HUES48 (cell line): ENCODE results near the gene SLC24A2.

Experiments used
- H3K27ac ChIP-seq: one replicate; pipeline ENCODE4 v1.7.0; 2013; ENCODE audit warnings: low read depth, low read length, inconsistent platforms
- H3K27me3 ChIP-seq: 2 replicates; pipeline ENCODE4 v1.6.1; 2013; ENCODE audit warnings: mild to moderate bottlenecking, low read length; ENCODE audit not compliant: control insufficient read depth, insufficient read depth
- H3K36me3 ChIP-seq: 2 replicates; pipeline ENCODE4 v1.6.1; 2013; ENCODE audit warnings: low read length; ENCODE audit not compliant: control insufficient read depth, insufficient read depth
- H3K4me1 ChIP-seq: 2 replicates; pipeline ENCODE4 v1.6.1; 2013; ENCODE audit warnings: mild to moderate bottlenecking, low read length; ENCODE audit not compliant: control insufficient read depth, insufficient read depth
- H3K4me3 ChIP-seq: 2 replicates; pipeline ENCODE4 v1.5.1; 2013; ENCODE audit warnings: mild to moderate bottlenecking, low read depth, low read length
- H3K9ac ChIP-seq: 2 replicates; pipeline ENCODE4 v1.6.1; 2013; ENCODE audit warnings: mild to moderate bottlenecking, low read depth, low read length, moderate library complexity
- H3K9me3 ChIP-seq: 2 replicates; pipeline ENCODE4 v1.6.1; 2013; ENCODE audit warnings: low read length; ENCODE audit not compliant: control insufficient read depth, insufficient read depth

The SLC24A2 gene

DNA sequence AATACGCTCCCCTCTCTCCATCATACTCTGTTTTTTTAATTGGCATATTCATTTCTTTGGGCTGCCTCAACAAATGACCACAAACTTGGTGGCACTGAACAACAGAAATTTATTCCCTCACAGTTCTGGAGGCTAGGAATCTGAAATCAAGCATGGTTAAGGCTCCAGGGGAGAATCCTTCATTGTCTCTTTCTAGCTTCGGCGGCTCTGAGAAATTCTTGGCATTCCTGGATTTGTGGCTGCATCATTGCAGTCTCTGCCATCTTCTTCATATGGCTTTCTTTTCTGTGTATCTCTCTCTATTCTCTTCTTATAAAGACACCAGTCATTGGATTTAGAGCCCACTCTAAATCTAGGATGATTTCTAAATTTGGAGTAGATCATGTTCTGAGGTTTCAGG lies 10.9 kb upstream of the SLC24A2 start:
- H3K4me3 ChIP-seq: 0 out of 2 replicates have a peak overlapping the region, but pooled peaks have one; percentile 27
- H3K9me3 ChIP-seq: no peaks in the 10 kb centered on the region
- H3K27me3 ChIP-seq: no peaks in the 10 kb centered on the region
- peaks cover 50% of the 10 kb centered on the region for H3K4me1 ChIP-seq
- H3K36me3 ChIP-seq: no peaks in the 10 kb centered on the region
- H3K27ac ChIP-seq: peak overlapping the region; percentile 50
- H3K9ac ChIP-seq: peak overlapping the region; percentile 48

GRCh38 chr9:19788152-19788551 lies 685 bp downstream of the SLC24A2 start:
- Histone ChIP-seq H3K4me3 (peak overlapping the region; percentile 74), H3K27ac (no peak overlapping the region), H3K9ac (no peak overlapping the region), H3K9me3 (0 out of 2 replicates have a peak, but pooled peaks cover 2% of the 10 kb centered on the region), H3K36me3 (no peaks in the 10 kb centered on the region), H3K4me1 (peaks cover 25% of the 10 kb centered on the region), H3K27me3 (peaks cover 46% of the 10 kb centered on the region)

DNA sequence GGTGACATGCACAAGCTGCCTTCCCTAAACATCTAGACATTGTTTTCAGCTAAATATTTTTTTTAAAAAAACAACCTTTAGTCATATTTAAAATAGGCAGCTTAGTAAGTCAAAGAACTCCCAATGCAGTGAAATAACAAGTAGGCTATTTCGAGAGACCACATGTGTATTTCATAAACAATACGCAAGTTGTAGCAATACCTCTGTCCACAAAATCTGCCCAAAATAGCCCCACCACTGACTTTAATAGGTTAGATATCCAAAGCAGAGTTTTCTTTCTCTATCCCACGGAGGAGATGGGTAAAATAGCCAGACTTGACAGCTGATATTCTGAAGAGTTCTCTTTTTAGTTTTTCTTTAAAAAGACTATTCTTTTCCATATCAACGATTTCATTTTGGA lies 1.2 kb downstream of the SLC24A2 start:
- Histone ChIP-seq H3K4me1 (peaks cover 21% of the 10 kb centered on the region), H3K9me3 (0 out of 2 replicates have a peak, but pooled peaks cover 2% of the 10 kb centered on the region), H3K4me3 (peak overlapping the region; percentile 74), H3K9ac (no peak overlapping the region), H3K27me3 (peaks cover 46% of the 10 kb centered on the region), H3K36me3 (no peaks in the 10 kb centered on the region), H3K27ac (no peak overlapping the region)

- H3K27me3 ChIP-seq: peaks cover 34% of the 10 kb centered on the region
- no peak overlapping the region for H3K9ac ChIP-seq
- no peak overlapping the region for H3K4me3 ChIP-seq
- no peaks in the 10 kb centered on the region for H3K36me3 ChIP-seq
- H3K4me1 ChIP-seq: peaks cover 20% of the 10 kb centered on the region
- H3K9me3 ChIP-seq: no peaks in the 10 kb centered on the region
- no peak overlapping the region for H3K27ac ChIP-seq
Observed at GRCh38 chr9:19785230-19785629, 3.6 kb downstream of the SLC24A2 start.

DNA sequence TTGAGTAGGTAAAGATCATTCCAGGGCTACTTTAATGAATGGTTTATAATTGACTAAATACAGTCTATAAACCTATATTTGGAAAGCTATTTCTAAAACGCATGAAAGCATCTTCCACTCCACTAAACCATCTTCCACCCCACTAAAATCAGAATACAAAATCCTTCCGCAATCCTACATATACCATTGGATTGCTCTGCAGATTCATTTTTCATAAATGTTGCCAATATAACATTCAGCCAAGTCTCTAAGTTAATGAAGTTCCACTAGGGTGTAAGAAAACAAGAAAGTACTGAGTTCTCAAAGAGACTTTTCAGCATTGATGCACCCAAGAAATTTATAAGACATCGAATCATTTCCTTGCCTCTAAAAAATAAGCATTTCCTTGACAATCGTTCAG lies 4.7 kb downstream of the SLC24A2 start:
- H3K36me3 ChIP-seq: no peaks in the 10 kb centered on the region
- H3K27ac ChIP-seq: no peak overlapping the region
- no peaks in the 10 kb centered on the region for H3K9me3 ChIP-seq
- H3K9ac ChIP-seq: no peak overlapping the region
- peaks cover 20% of the 10 kb centered on the region for H3K4me1 ChIP-seq
- peaks cover 23% of the 10 kb centered on the region for H3K27me3 ChIP-seq
- H3K4me3 ChIP-seq: no peak overlapping the region

DNA sequence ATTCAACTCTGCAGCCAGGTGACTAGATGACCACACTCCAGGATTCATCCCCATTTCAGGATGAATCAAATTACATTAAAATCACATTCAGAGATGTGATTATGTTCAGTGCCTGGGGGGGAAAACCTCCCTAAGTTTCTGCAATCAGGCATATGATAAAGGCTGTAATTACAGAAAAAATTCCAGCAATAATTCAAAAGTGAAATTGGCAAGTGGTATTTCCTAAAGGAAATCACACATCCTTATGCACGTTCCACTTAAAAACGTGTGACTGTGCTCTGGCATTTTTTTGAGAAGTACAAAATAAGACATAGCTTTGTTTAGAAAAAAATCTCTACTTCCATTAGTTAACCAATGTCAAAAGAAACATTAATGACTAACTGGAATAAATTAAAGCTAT lies 5.3 kb downstream of the SLC24A2 start:
- Histone ChIP-seq H3K36me3 (no peaks in the 10 kb centered on the region), H3K9ac (no peak overlapping the region), H3K9me3 (no peaks in the 10 kb centered on the region), H3K4me1 (peaks cover 20% of the 10 kb centered on the region), H3K27ac (no peak overlapping the region), H3K27me3 (peaks cover 20% of the 10 kb centered on the region), H3K4me3 (no peak overlapping the region)

DNA sequence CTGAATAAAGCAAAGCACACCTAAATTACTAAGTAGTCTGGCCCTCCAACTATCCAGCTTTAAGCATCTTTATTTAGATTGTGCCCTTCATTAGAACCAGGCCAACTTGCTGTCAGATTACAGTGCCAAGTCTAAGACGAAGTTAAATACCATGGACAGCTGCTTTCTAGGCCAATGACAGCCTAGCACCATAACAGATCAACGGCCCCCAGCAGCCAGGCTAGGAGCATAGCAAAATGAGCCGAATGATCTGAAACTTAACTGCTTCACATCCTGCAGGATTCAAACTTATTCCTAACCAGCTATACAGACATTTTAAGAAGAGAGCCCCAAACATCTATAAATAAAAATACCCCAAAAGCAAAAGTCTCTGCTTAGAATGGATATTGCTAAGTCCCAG lies 6.8 kb downstream of the SLC24A2 start:
- no peaks in the 10 kb centered on the region for H3K9me3 ChIP-seq
- no peaks in the 10 kb centered on the region for H3K36me3 ChIP-seq
- H3K27ac ChIP-seq: no peak overlapping the region
- no peak overlapping the region for H3K9ac ChIP-seq
- H3K27me3 ChIP-seq: peaks cover 7% of the 10 kb centered on the region; the same call in 1 of the 2 replicates
- H3K4me1 ChIP-seq: peaks cover 11% of the 10 kb centered on the region
- H3K4me3 ChIP-seq: no peak overlapping the region

- no peaks in the 10 kb centered on the region for H3K36me3 ChIP-seq
Observed at GRCh38 chr9:19781240-19781639, 7.6 kb downstream of the SLC24A2 start.

GRCh38 chr9:19771446-19771845 lies 17.4 kb downstream of the SLC24A2 start:
- H3K4me3 ChIP-seq: no peak overlapping the region
- H3K27me3 ChIP-seq: no peaks in the 10 kb centered on the region
- no peaks in the 10 kb centered on the region for H3K36me3 ChIP-seq
- no peak overlapping the region for H3K27ac ChIP-seq
- H3K9me3 ChIP-seq: peaks cover 6% of the 10 kb centered on the region; the same call in 1 of the 2 replicates
- H3K9ac ChIP-seq: no peak overlapping the region
- H3K4me1 ChIP-seq: 0 out of 2 replicates have a peak, but pooled peaks cover under 1% of the 10 kb centered on the region

More at GRCh38 chr9:19781240-19781639, 7.6 kb downstream of the SLC24A2 start:
- no peak overlapping the region for H3K27ac ChIP-seq
- H3K27me3 ChIP-seq: no peaks in the 10 kb centered on the region; the same call in 1 of the 2 replicates
- H3K9ac ChIP-seq: no peak overlapping the region
- H3K4me3 ChIP-seq: no peak overlapping the region
- no peaks in the 10 kb centered on the region for H3K9me3 ChIP-seq
- peaks cover 15% of the 10 kb centered on the region for H3K4me1 ChIP-seq

GRCh38 chr9:19770973-19771372 lies 17.9 kb downstream of the SLC24A2 start:
- Histone ChIP-seq H3K9ac (no peak overlapping the region), H3K36me3 (no peaks in the 10 kb centered on the region), H3K4me1 (no peaks in the 10 kb centered on the region), H3K27me3 (no peaks in the 10 kb centered on the region), H3K9me3 (peaks cover 6% of the 10 kb centered on the region; the same call in 1 of the 2 replicates), H3K27ac (no peak overlapping the region), H3K4me3 (no peak overlapping the region)

- Histone ChIP-seq H3K27ac (no peak overlapping the region), H3K9ac (no peak overlapping the region), H3K9me3 (peaks cover 6% of the 10 kb centered on the region; the same call in 1 of the 2 replicates), H3K36me3 (no peaks in the 10 kb centered on the region), H3K4me3 (no peak overlapping the region), H3K4me1 (no peaks in the 10 kb centered on the region), H3K27me3 (no peaks in the 10 kb centered on the region)
Observed at GRCh38 chr9:19769213-19769612, 19.6 kb downstream of the SLC24A2 start.
